ENCODE results near the gene PCSK4. TPM values are rescaled to one million over a fixed set of nuclear protein-coding genes. Genes with fewer than 3 reads are reported as not detected.

PCSK4 gene
- polyA plus RNA-seq, 1 of the 3 experiments (the other 2 are of a cell fraction): 6.6 TPM

DNA sequence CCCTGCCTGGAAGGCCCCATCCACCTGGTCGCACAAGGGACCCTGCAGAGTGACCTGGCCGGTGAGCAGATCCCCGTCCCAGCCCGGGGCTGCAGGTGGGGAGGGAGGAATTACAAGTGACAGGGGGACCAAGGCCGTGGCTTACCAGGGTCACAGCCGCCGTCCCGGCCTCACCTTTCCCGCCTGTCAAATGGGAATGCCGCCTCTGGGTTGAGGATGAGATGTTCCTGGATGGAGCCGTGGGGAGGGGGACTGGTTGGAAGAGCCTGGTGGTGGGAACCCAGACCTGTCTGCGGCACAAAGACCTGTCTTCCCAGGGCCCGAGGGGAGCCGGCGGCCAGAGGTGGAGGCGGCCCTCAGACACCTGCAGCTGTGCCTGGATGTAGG lies 39.3 kb upstream of the PCSK4 start:
- WGBS (ENCODE audit: low lambda C conversion rate): 9% methylated on average over 11 of the region's 16 CpGs

More for the DNA sequence above, 39.3 kb upstream of the PCSK4 start:
- Histone ChIP-seq H3K36me3 (replicated peaks in 1 of 2; ENCODE audit: control insufficient read depth in 1 of 2, insufficient read depth in 2 of 2, low read length in 1 of 2) (no peaks in the 10 kb centered on the region), H3K9ac (no peak overlapping the region), H3K27ac (ENCODE audit: low read depth in 2 of 2, low read length in 1 of 2) (no peak overlapping the region), H3K79me2 (ENCODE audit: insufficient read depth) (no peaks in the 10 kb centered on the region), H4K20me1 (ENCODE audit: insufficient read depth) (no peaks in the 10 kb centered on the region), H3K4me2 (no peak overlapping the region), H3F3A (replicated peaks; ENCODE audit: insufficient read depth) (no peaks in the 10 kb centered on the region), H3K4me1 (ENCODE audit: control insufficient read depth in 1 of 2, insufficient read depth in 2 of 2, low read depth in 1 of 2, low read length in 1 of 2) (no peaks in the 10 kb centered on the region), H3K4me3 (ENCODE audit: low read depth in 2 of 2, low read length in 1 of 2) (no peak overlapping the region), H3K9me2 (no peaks in the 10 kb centered on the region), H2AFZ (ENCODE audit: low read depth) (no peak overlapping the region), H3K9me3 (no peaks in the 10 kb centered on the region), H3K27me3 (ENCODE audit: insufficient read depth) (peaks cover 60% of the 10 kb centered on the region)
- TF ChIP-seq, protein P1, sequence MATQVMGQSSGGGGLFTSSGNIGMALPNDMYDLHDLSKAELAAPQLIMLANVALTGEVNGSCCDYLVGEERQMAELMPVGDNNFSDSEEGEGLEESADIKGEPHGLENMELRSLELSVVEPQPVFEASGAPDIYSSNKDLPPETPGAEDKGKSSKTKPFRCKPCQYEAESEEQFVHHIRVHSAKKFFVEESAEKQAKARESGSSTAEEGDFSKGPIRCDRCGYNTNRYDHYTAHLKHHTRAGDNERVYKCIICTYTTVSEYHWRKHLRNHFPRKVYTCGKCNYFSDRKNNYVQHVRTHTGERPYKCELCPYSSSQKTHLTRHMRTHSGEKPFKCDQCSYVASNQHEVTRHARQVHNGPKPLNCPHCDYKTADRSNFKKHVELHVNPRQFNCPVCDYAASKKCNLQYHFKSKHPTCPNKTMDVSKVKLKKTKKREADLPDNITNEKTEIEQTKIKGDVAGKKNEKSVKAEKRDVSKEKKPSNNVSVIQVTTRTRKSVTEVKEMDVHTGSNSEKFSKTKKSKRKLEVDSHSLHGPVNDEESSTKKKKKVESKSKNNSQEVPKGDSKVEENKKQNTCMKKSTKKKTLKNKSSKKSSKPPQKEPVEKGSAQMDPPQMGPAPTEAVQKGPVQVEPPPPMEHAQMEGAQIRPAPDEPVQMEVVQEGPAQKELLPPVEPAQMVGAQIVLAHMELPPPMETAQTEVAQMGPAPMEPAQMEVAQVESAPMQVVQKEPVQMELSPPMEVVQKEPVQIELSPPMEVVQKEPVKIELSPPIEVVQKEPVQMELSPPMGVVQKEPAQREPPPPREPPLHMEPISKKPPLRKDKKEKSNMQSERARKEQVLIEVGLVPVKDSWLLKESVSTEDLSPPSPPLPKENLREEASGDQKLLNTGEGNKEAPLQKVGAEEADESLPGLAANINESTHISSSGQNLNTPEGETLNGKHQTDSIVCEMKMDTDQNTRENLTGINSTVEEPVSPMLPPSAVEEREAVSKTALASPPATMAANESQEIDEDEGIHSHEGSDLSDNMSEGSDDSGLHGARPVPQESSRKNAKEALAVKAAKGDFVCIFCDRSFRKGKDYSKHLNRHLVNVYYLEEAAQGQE (IDR thresholded peaks at IDR 0.05; ENCODE audit: low read depth, low read length): no peak
- TF ChIP-seq POLR2AphosphoS5 (IDR thresholded peaks at IDR 0.05; ENCODE audit: low read depth, low read length) (no peak), RCOR1 (IDR thresholded peaks at IDR 0.05; ENCODE audit: low read length) (no peak), MEF2A (IDR thresholded peaks at IDR 0.05; ENCODE audit: borderline replicate concordance, low read depth) (no peak), EP300 (IDR thresholded peaks at IDR 0.05; ENCODE audit: borderline replicate concordance in 1 of 2, low read depth in 1 of 2, low read length in 1 of 2) (no peak), SIN3A (IDR thresholded peaks at IDR 0.05; ENCODE audit: borderline replicate concordance, low read depth, low read length) (no peak), FOXM1 (IDR thresholded peaks at IDR 0.05; ENCODE audit: low read depth) (no peak), TCF12 (IDR thresholded peaks at IDR 0.05) (no peak), CTCF (IDR thresholded peaks at IDR 0.05) (no peak), RXRA (IDR thresholded peaks at IDR 0.05; ENCODE audit: borderline replicate concordance, low read depth) (no peak), MXI1 (IDR thresholded peaks at IDR 0.05; ENCODE audit: low read depth, low read length) (no peak), JUND (IDR thresholded peaks at IDR 0.05) (no peak), ZBTB33 (IDR thresholded peaks at IDR 0.05; ENCODE audit: borderline replicate concordance, low read depth) (no peak)
- TF ChIP-seq, protein P2, sequence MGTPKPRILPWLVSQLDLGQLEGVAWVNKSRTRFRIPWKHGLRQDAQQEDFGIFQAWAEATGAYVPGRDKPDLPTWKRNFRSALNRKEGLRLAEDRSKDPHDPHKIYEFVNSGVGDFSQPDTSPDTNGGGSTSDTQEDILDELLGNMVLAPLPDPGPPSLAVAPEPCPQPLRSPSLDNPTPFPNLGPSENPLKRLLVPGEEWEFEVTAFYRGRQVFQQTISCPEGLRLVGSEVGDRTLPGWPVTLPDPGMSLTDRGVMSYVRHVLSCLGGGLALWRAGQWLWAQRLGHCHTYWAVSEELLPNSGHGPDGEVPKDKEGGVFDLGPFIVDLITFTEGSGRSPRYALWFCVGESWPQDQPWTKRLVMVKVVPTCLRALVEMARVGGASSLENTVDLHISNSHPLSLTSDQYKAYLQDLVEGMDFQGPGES (IDR thresholded peaks at IDR 0.05; ENCODE audit: low read depth, low read length): no peak
- TF ChIP-seq, protein P3, sequence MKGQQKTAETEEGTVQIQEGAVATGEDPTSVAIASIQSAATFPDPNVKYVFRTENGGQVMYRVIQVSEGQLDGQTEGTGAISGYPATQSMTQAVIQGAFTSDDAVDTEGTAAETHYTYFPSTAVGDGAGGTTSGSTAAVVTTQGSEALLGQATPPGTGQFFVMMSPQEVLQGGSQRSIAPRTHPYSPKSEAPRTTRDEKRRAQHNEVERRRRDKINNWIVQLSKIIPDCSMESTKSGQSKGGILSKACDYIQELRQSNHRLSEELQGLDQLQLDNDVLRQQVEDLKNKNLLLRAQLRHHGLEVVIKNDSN (IDR thresholded peaks at IDR 0.05; ENCODE audit: borderline replicate concordance, low read depth): no peak
- TF ChIP-seq, protein P4, sequence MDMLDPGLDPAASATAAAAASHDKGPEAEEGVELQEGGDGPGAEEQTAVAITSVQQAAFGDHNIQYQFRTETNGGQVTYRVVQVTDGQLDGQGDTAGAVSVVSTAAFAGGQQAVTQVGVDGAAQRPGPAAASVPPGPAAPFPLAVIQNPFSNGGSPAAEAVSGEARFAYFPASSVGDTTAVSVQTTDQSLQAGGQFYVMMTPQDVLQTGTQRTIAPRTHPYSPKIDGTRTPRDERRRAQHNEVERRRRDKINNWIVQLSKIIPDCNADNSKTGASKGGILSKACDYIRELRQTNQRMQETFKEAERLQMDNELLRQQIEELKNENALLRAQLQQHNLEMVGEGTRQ (IDR thresholded peaks at IDR 0.05; ENCODE audit: borderline replicate concordance, low read depth, low read length): no peak
- no peak for DNase-seq
- POLR2A ChIA-PET: no interaction called here
- CTCF ChIA-PET: interaction anchor here (1.2 kb wide), 1 partner anchor 16 kb away, joined by 6 read pairs; no protein-coding TSS in a partner anchor

Measured in SK-N-SH (cell line).